Esophagus muscularis mucosa (tissue), 4 donors: ENCODE results near the gene PTPN22. TPM values are rescaled to one million over a fixed set of nuclear protein-coding genes. Genes with fewer than 3 reads are reported as not detected.
"Not testable (repeated sequence)": the region's sequence is repeated elsewhere in the genome, so short reads cannot be mapped to it uniquely, and the experiment has no call there.

Experiments used
- DNase-seq: peaks from one replicate; pipeline ENCODE4 v3.0.0-alpha.2; 2017; ENCODE audit errors: extremely low spot score
- H3K27ac ChIP-seq, 4 donors: fragments of 200-600 bp; sonication (generic); replicated peaks in 1 of 4; 1 replicate in 3 of 4; 2 replicates in 1 of 4; pipeline ENCODE4 v1.5.1; 2016 to 2019; ENCODE audit warnings: mild to moderate bottlenecking in 1 of 4
- H3K27me3 ChIP-seq, 4 donors: fragments of 200-600 bp; sonication (generic); one replicate each; pipeline versions ENCODE4 v1.5.1 to v1.6.0; 2016 to 2019
- H3K36me3 ChIP-seq, 4 donors: fragments of 200-600 bp; sonication (generic); one replicate each; pipeline ENCODE4 v1.5.1; 2016 to 2019
- H3K4me1 ChIP-seq, 4 donors: fragments of 200-600 bp; sonication (generic); one replicate each; pipeline ENCODE4 v1.5.1; 2016 to 2019
- H3K4me3 ChIP-seq, 4 donors: fragments of 200-600 bp; sonication (generic); 1 replicate in 2 of 4; 2 replicates in 2 of 4; pipeline ENCODE4 v1.5.1; 2016 to 2019; ENCODE audit warnings: mild to moderate bottlenecking in 4 of 4, moderate library complexity in 1 of 4
- H3K9me3 ChIP-seq, 4 donors: fragments of 200-600 bp; sonication (generic); 1 replicate in 3 of 4; 2 replicates in 1 of 4; pipeline ENCODE4 v1.5.1; 2016 to 2019
- EP300 ChIP-seq: sonication (generic); formaldehyde crosslinking; IDR thresholded peaks from one replicate; pipeline ENCODE4 v1.6.1; 2017; ENCODE audit warnings: antibody characterized with exemption
- POLR2A ChIP-seq: fragments of 450-650 bp; IDR thresholded peaks from one replicate; pipeline ENCODE4 v1.6.1; 2017; ENCODE audit warnings: antibody characterized with exemption, moderate library complexity, mild to moderate bottlenecking, low read depth
- POLR2AphosphoS5 ChIP-seq, 2 donors: sonication (generic); formaldehyde crosslinking; IDR thresholded peaks; one replicate each; pipeline ENCODE4 v1.6.1; 2017; ENCODE audit warnings: antibody characterized with exemption in 2 of 2
- WGBS: methylation state at CpG from one replicate; pipeline ENCODE4 v1.1.5; 2018; 5-methylcytosine and 5-hydroxymethylcytosine counted together
- intact Hi-C: fragments of 100-400 bp; cut with DNase I; formaldehyde crosslinking; loops from one replicate; pipeline ENCODE4 v1.15.1; 2023
- total RNA-seq, 4 donors: library from RNA; depleted of rRNA; stranded (reverse); fragments of >200 nt; gene quantifications; one replicate each; pipeline versions ENCODE4 v1.1.0 to v1.2.1, GENCODE V29; 2016
- TF ChIP-seq, protein P1 (sequence below), 3 experiments: fragments of 200-600 bp in 2 of 3; fragments of 450-650 bp in 1 of 3; sonication (generic) in 2 of 3; IDR thresholded peaks; one replicate each; pipeline ENCODE4 v1.5.1; 2017 to 2019; ENCODE audit warnings: antibody characterized with exemption in 3 of 3, mild to moderate bottlenecking in 2 of 3, moderate library complexity in 1 of 3

The PTPN22 gene
- total RNA-seq, 4 donors from 2014 or later = 0.29 to 2.3 (median 0.63) TPM

DNA sequence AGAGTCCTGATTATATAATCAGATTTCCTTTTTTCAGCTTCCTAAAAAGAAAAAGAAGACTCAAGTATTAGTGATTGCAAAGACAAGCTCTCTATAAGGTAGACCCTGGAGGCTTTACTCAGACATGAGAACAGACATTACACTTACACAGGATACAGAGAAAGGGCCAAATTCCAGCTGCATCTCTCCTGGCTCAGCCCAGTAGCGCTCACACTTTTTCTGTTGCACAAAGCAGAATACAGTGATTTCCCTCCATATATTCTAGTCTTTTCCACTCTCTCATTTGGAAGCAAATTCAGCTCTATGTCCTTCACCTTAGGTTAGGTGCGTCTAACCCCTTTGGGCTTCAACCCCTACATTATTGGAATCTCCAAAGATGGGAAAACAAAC is 15.1 kb downstream of the PTPN22 start:
- DNase-seq = no peak
- intact Hi-C loops = no loop called here
- Histone ChIP-seq H3K27me3 (no peaks in the 10 kb centered on the region), H3K4me1 (no peaks in the 10 kb centered on the region), H3K27ac (no peak overlapping the region), H3K36me3 (no peaks in the 10 kb centered on the region), H3K4me3 (no peak overlapping the region), H3K9me3 (no peaks in the 10 kb centered on the region)
- WGBS = 84% methylated on average over 2 of the region's 2 CpGs
- TF ChIP-seq, protein P1, sequence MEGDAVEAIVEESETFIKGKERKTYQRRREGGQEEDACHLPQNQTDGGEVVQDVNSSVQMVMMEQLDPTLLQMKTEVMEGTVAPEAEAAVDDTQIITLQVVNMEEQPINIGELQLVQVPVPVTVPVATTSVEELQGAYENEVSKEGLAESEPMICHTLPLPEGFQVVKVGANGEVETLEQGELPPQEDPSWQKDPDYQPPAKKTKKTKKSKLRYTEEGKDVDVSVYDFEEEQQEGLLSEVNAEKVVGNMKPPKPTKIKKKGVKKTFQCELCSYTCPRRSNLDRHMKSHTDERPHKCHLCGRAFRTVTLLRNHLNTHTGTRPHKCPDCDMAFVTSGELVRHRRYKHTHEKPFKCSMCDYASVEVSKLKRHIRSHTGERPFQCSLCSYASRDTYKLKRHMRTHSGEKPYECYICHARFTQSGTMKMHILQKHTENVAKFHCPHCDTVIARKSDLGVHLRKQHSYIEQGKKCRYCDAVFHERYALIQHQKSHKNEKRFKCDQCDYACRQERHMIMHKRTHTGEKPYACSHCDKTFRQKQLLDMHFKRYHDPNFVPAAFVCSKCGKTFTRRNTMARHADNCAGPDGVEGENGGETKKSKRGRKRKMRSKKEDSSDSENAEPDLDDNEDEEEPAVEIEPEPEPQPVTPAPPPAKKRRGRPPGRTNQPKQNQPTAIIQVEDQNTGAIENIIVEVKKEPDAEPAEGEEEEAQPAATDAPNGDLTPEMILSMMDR (IDR thresholded peaks at IDR 0.05) = no peak
- TF ChIP-seq POLR2A = no peak
- no peak for TF ChIP-seq EP300
- no peak for TF ChIP-seq POLR2AphosphoS5 (IDR thresholded peaks at IDR 0.05)

DNA sequence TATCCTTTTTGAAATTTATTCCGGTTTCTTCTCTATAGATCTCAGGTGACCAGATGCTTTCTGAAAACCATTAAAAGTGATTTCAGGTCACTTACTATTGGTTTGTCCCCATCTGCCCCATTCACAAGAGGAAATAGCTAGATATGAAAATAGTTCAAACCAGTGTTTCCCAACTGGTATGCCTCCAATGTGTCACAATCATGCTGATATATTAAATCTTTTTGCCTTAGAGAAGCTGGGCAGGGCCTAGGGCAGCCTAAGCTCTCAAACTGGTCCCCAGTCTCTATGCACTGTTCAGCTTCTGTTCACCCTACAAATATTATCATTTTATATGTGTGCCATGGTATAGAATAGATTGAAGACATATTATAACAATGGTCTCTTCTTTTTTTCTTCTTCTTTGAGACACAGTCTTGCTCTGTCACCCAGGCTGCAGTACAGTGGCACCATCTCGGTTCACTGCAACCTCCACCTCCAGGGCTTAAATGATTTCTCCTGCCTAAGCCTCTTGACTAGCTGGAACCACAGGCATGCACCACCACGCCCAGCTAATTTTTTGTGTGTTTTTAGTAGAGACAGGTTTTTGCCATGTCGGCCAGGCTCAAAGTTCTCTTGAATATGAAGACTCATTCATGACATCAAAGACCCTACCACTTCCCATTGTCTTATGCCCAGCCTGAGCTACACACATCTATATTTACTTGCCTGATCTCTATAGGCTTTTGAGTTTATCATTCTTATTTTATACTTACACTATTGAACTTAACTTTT is 15.7 kb downstream of the PTPN22 start:
- intact Hi-C loops = no loop called here
- WGBS = 86% methylated on average over 4 of the region's 4 CpGs
- no peak for DNase-seq
- no peaks in the 10 kb centered on the region for H3K36me3 ChIP-seq
- H3K4me1 ChIP-seq = no peaks in the 10 kb centered on the region
- H3K27ac ChIP-seq = no peak overlapping the region
- no peak overlapping the region for H3K4me3 ChIP-seq
- H3K27me3 ChIP-seq = no peaks in the 10 kb centered on the region
- H3K9me3 ChIP-seq = no peaks in the 10 kb centered on the region
- TF ChIP-seq POLR2A = no peak
- no peak for TF ChIP-seq POLR2AphosphoS5 (IDR thresholded peaks at IDR 0.05)
- TF ChIP-seq EP300 = no peak
- TF ChIP-seq, protein P1 (IDR thresholded peaks at IDR 0.05) = no peak

DNA sequence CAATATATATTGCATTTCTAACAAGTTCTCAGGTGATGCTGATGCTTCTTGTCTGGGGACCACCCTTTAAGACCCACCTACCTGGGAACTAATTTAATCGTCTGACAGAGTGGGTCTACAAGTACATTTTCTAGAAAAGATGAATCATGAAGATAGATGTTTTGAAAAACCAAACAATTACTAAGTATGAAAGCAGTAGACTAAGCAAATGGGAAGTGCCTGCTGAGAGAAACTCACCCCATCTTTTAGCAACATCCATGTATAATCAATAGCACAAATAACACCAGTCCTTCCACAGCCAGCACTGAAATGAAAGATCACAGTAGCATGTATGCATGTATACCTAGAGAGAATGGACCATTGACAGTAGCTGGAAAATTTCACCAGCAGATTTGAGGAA is 17.3 kb downstream of the PTPN22 start:
- Histone ChIP-seq H3K4me3 (no peak overlapping the region), H3K36me3 (no peaks in the 10 kb centered on the region), H3K27ac (no peak overlapping the region), H3K9me3 (no peaks in the 10 kb centered on the region), H3K4me1 (no peaks in the 10 kb centered on the region), H3K27me3 (no peaks in the 10 kb centered on the region)
- no peak for DNase-seq
- intact Hi-C loops = no loop called here
- TF ChIP-seq, protein P1 (IDR thresholded peaks at IDR 0.05) = no peak
- no peak for TF ChIP-seq POLR2A
- TF ChIP-seq POLR2AphosphoS5 (IDR thresholded peaks at IDR 0.05) = no peak
- no peak for TF ChIP-seq EP300
- 95% methylated on average over 1 of the region's 1 CpG for WGBS

DNA sequence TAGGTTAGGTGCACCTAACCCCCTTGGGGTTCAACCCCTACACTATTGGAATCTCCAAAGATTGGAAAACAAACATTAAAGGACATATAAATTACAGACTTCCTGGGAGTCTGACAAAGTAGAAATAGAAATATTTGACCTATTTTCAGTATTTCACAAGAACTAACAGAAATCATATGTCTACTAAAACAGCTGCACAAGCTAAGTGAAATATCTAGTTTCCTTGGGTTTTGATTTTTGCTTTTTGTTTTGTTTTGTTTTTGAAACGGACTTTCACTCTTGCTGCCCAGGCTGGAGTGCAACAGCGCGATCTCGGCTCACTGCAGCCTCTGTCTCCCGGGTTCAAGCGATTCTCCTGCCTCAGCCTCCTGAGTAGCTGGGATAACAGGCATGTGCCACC is 18.8 kb downstream of the PTPN22 start:
- H3K4me1 ChIP-seq, H3K4me3 ChIP-seq, DNase-seq, H3K36me3 ChIP-seq, H3K9me3 ChIP-seq, H3K27ac ChIP-seq, H3K27me3 ChIP-seq, intact Hi-C loops: not testable (repeated sequence)
- WGBS = 87% methylated on average over 6 of the region's 6 CpGs

DNA sequence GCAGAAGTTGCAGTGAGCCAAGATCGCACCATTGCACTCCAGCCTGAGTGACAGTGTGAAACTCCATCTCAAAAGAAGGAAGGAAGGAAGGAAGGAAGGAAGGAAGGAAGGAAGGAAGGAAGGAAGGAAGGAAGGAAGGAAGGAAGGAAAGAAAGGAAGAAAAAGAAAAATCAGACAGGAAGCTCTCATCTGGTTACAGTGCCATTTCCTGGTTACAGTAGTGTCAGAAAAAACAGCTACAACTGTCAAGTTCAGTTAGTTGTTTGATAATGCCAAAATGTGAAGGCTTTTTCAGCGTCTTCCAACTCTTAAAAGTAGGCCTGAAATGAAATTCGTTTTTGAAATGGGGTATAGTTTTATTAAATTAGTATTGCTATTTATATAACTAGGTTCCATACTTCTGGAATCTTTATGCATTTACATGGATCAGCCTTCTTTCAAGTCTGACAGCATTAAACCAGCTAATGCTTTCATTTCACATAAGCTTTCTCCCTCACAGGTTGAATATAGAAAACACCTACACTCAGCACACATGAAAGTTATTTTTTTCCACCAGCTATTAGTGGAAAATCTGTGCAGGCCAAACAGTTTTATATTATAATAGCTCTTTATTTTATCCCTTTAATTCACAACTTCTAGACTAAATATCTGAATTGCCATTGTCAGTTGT is 21.2 kb downstream of the PTPN22 start:
- Histone ChIP-seq H3K27me3 (no peaks in the 10 kb centered on the region), H3K4me3 (no peak overlapping the region), H3K4me1 (no peaks in the 10 kb centered on the region), H3K36me3 (no peaks in the 10 kb centered on the region), H3K27ac (no peak overlapping the region), H3K9me3 (no peaks in the 10 kb centered on the region)
- TF ChIP-seq POLR2A (no peak), POLR2AphosphoS5 (IDR thresholded peaks at IDR 0.05) (no peak), EP300 (no peak)
- TF ChIP-seq, protein P1 (IDR thresholded peaks at IDR 0.05) = no peak
- no peak for DNase-seq
- WGBS = 76% methylated on average over 3 of the region's 3 CpGs
- intact Hi-C loops = no loop called here
